ENCODE data around the gene ACSS3.
"Not testable (repeated sequence)": the region's sequence is repeated elsewhere in the genome, so short reads cannot be mapped to it uniquely, and the experiment has no call there.

The ACSS3 gene

GRCh38 chr12:81089412-81089811 is 11.5 kb downstream of the ACSS3 start:
- DNase-seq (ENCODE audit: low read depth): no peak
- TF ChIP-seq CTCF (IDR thresholded peaks at IDR 0.05; ENCODE audit: control insufficient read depth, insufficient read depth, low read depth, low read length, missing control alignments): no peak
- no peak overlapping the region for H3K4me3 ChIP-seq (ENCODE audit: control insufficient read depth, low read depth, low read length)

- no peak overlapping the region for H3K4me3 ChIP-seq (ENCODE audit: control insufficient read depth, low read depth, low read length)
Observed at GRCh38 chr12:81092053-81092452, 14.2 kb downstream of the ACSS3 start.

GRCh38 chr12:81094718-81095360 is 17.0 kb downstream of the ACSS3 start:
- no peak overlapping the region for H3K4me3 ChIP-seq (ENCODE audit: control insufficient read depth, low read depth, low read length)
- no peak for DNase-seq (ENCODE audit: low read depth)
- no peak for TF ChIP-seq CTCF (IDR thresholded peaks at IDR 0.05; ENCODE audit: control insufficient read depth, insufficient read depth, low read depth, low read length, missing control alignments)

More at GRCh38 chr12:81092053-81092452, 14.2 kb downstream of the ACSS3 start:
- no peak for DNase-seq (ENCODE audit: low read depth)
- TF ChIP-seq CTCF (IDR thresholded peaks at IDR 0.05; ENCODE audit: control insufficient read depth, insufficient read depth, low read depth, low read length, missing control alignments): no peak

DNA sequence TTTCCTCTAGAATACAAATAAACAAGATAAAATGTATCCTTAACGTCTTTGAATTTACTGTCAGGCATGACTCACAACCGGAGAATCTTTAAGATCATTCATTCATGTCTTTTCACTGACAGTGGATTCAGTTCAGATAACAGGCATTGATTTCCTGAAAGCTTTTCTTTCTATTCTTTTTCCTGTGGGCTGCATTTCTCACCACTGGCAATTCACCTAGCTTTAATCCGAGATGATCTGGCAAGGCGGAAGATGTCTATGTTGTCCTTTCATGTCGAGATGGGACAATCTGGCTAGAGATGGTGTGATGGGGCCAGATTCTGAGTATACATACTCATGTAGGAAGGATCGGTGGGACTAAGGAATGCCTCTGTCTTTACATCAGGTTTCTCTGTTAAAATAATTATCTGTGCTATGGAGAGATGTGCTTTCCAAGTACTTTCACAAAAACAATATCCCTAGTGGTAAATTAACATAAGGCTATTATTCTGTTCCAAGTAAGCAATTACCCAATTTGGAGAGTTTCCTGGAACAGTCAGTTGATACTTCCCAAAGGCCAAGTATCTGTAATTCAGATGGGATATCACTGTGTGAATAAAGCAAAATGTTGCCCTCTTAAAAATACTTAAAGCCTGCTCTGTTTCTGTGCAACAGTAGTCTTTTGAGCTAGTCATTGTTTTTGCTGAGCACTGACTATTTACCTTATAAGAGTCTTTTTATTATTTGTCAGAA is 17.8 kb downstream of the ACSS3 start:
- no peak overlapping the region for H3K4me3 ChIP-seq (ENCODE audit: control insufficient read depth, low read depth, low read length)
- no peak for TF ChIP-seq CTCF (IDR thresholded peaks at IDR 0.05; ENCODE audit: control insufficient read depth, insufficient read depth, low read depth, low read length, missing control alignments)
- DNase-seq (ENCODE audit: low read depth): no peak

DNA sequence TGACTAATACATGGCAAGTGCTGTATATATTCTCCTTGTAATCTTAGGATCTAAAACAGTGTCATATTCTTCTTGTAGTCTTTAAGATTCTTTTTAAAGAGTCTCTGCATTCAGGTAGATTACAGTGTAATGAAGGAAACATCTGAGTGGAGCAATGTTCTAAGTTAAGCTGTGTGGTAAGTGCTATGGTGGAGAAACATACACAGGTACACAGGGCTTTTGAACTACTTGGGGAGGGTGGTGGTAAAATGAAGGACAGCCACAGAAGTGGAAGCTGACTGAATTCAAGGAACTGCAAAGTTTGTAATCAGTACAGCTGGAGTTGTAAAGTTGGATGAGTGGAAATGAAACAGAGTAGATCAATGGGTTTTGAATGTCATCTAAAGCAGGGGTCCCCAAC is 27.8 kb downstream of the ACSS3 start:
- TF ChIP-seq CTCF (IDR thresholded peaks at IDR 0.05; ENCODE audit: control insufficient read depth, insufficient read depth, low read depth, low read length, missing control alignments): no peak
- DNase-seq (ENCODE audit: low read depth): no peak
- H3K4me3 ChIP-seq (ENCODE audit: control insufficient read depth, low read depth, low read length): no peak overlapping the region

- no peak for DNase-seq (ENCODE audit: low read depth)
- H3K4me3 ChIP-seq (ENCODE audit: control insufficient read depth, low read depth, low read length): no peak overlapping the region
- no peak for TF ChIP-seq CTCF (IDR thresholded peaks at IDR 0.05; ENCODE audit: control insufficient read depth, insufficient read depth, low read depth, low read length, missing control alignments)
Observed at GRCh38 chr12:81114226-81114625, 36.3 kb downstream of the ACSS3 start.

GRCh38 chr12:81119069-81119468 is 41.2 kb downstream of the ACSS3 start:
- H3K4me3 ChIP-seq (ENCODE audit: control insufficient read depth, low read depth, low read length); DNase-seq (ENCODE audit: low read depth): not testable (repeated sequence)
